ENCODE measurements around the gene UBAC2. TPM values are rescaled to one million over a fixed set of nuclear protein-coding genes. Genes with fewer than 3 reads are reported as not detected.

Gene UBAC2
- polyA plus RNA-seq, 3 donors = 59.6 to 113 (median 96.7) TPM

DNA sequence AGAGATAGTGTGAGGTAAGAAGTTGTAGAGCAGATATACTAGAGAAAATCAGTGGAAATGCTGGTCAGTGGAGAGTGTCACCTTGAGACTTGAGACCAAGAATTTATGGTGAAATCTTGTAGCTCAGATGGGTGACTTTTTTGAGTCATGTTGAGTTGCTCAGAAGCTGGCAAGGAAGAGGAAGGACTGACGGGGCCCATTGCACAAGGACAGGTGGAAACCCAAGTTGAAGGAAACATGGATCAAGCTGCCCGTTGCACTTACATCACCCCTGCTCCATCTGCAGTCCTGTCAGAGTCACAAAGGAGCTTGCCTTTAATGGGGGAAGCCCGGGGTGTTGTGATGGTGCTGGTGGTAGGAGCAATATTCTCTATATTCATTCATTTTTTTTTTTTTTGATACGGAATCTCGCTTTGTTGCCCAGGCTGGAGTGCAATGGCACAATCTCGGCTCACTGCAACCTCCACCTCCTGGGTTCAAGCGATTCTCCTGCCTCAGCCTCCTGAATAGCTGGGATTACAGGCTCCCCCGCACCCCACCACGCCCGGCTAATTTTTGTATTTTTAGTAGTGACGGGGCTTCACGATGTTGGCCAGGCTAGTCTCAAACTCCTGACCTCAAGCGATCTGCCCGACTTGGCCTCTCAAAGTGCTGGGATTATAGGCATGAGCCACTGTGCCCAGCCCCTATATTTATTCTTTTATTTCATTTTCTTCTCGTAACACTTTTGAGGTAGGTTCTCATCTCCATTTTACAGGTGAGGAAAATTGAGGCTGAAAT lies 27.4 kb downstream of the UBAC2 start:
- Histone ChIP-seq H3K4me3 (replicated peaks in 1 of 3; ENCODE audit: low read depth in 2 of 3, low read length in 3 of 3) (peak overlapping the region in 1 of 3 experiments; percentile 29), H3K4me1 (ENCODE audit: control insufficient read depth in 1 of 2, insufficient read depth in 2 of 2, low read length in 2 of 2) (peaks cover 84 to 97% of the 10 kb centered on the region in 2 donors), H4K20me1 (ENCODE audit: insufficient read depth, low read length) (peaks cover 16% of the 10 kb centered on the region), H3K9ac (ENCODE audit: insufficient read depth, low read length, poor library complexity, severe bottlenecking) (peak overlapping the region; percentile 23), H3K27me3 (ENCODE audit: control insufficient read depth in 2 of 2, insufficient read depth in 2 of 2, low read length in 2 of 2) (no peaks in the 10 kb centered on the region), H3K36me3 (replicated peaks in 1 of 2; ENCODE audit: control insufficient read depth in 1 of 2, insufficient read depth in 2 of 2, low read length in 2 of 2) (peaks cover 0 to 4% of the 10 kb centered on the region in 2 donors), H3K4me2 (replicated peaks; ENCODE audit: extremely low read depth, low read length, poor library complexity, severe bottlenecking) (peak overlapping the region; percentile 27), H2AFZ (ENCODE audit: insufficient read depth, low read depth, low read length, poor library complexity, severe bottlenecking) (no peak overlapping the region), H3K79me2 (ENCODE audit: insufficient read depth, low read length) (peaks cover 100% of the 10 kb centered on the region), H3K27ac (ENCODE audit: low read depth in 1 of 2, low read length in 2 of 2) (peak overlapping the region; percentile 80 to 88), H3K9me3 (replicated peaks in 1 of 2; ENCODE audit: control insufficient read depth in 1 of 2, insufficient read depth in 1 of 2, low read length in 2 of 2) (no peaks in the 10 kb centered on the region)
- Mint-ChIP-seq H3K4me1 (peaks cover 86% of the 10 kb centered on the region), H3K36me3 (peaks cover 6 to 15% of the 10 kb centered on the region in 2 donors), H3K27ac (peak overlapping the region; percentile 87 to 98 (median 94)), H3K9me3 (no peaks in the 10 kb centered on the region), H3K4me3 (peak overlapping the region; percentile 43 to 52), H3K27me3 (ENCODE audit: low read depth in 3 of 3) (peaks cover 0 to 3% (median 0%) of the 10 kb centered on the region in 3 donors)
- DNase-seq = peak; percentile 94 to 99 (median 94)
- TF ChIP-seq, protein P1, sequence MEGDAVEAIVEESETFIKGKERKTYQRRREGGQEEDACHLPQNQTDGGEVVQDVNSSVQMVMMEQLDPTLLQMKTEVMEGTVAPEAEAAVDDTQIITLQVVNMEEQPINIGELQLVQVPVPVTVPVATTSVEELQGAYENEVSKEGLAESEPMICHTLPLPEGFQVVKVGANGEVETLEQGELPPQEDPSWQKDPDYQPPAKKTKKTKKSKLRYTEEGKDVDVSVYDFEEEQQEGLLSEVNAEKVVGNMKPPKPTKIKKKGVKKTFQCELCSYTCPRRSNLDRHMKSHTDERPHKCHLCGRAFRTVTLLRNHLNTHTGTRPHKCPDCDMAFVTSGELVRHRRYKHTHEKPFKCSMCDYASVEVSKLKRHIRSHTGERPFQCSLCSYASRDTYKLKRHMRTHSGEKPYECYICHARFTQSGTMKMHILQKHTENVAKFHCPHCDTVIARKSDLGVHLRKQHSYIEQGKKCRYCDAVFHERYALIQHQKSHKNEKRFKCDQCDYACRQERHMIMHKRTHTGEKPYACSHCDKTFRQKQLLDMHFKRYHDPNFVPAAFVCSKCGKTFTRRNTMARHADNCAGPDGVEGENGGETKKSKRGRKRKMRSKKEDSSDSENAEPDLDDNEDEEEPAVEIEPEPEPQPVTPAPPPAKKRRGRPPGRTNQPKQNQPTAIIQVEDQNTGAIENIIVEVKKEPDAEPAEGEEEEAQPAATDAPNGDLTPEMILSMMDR (IDR thresholded peaks at IDR 0.05) = no peak
- 54% methylated on average over 3 of the region's 15 CpGs for WGBS (ENCODE audit: insufficient coverage)
- intact Hi-C loops (cut with micrococcal nuclease) = loop anchor here (2.0 to 10.0 kb wide), 3 partner anchors 27 to 653 kb away; partner anchors contain the start of genes STK24 (in 1 of the 2) and UBAC2 (in 1 of the 2)

GRCh38 chr13:99228737-99229691 lies 28.4 kb downstream of the UBAC2 start:
- DNase-seq = peak; percentile 37 to 51 (median 38)
- peak overlapping the region; percentile 27 for H3K4me2 ChIP-seq (replicated peaks; ENCODE audit: extremely low read depth, low read length, poor library complexity, severe bottlenecking)
- peaks cover 9 to 17% of the 10 kb centered on the region in 2 donors for H3K36me3 Mint-ChIP-seq

More at GRCh38 chr13:99228737-99229691, 28.4 kb downstream of the UBAC2 start:
- Mint-ChIP-seq H3K27ac (peak overlapping the region; percentile 87 to 98 (median 94)), H3K9me3 (no peaks in the 10 kb centered on the region), H3K4me1 (peaks cover 79% of the 10 kb centered on the region), H3K4me3 (peak overlapping the region; percentile 43 to 52), H3K27me3 (ENCODE audit: low read depth in 3 of 3) (peaks cover 0 to 3% (median 0%) of the 10 kb centered on the region in 3 donors)
- Histone ChIP-seq H3K4me3 (replicated peaks in 1 of 3; ENCODE audit: low read depth in 2 of 3, low read length in 3 of 3) (peak overlapping the region in 2 of 3 experiments; percentile 3 to 29), H3K79me2 (ENCODE audit: insufficient read depth, low read length) (peaks cover 100% of the 10 kb centered on the region), H3K27ac (ENCODE audit: low read depth in 1 of 2, low read length in 2 of 2) (peak overlapping the region; percentile 80 to 88), H3K36me3 (replicated peaks in 1 of 2; ENCODE audit: control insufficient read depth in 1 of 2, insufficient read depth in 2 of 2, low read length in 2 of 2) (peaks cover 0 to 4% of the 10 kb centered on the region in 2 donors), H3K9me3 (replicated peaks in 1 of 2; ENCODE audit: control insufficient read depth in 1 of 2, insufficient read depth in 1 of 2, low read length in 2 of 2) (no peaks in the 10 kb centered on the region), H4K20me1 (ENCODE audit: insufficient read depth, low read length) (peaks cover 13% of the 10 kb centered on the region), H3K27me3 (ENCODE audit: control insufficient read depth in 2 of 2, insufficient read depth in 2 of 2, low read length in 2 of 2) (no peaks in the 10 kb centered on the region), H2AFZ (ENCODE audit: insufficient read depth, low read depth, low read length, poor library complexity, severe bottlenecking) (no peak overlapping the region), H3K9ac (ENCODE audit: insufficient read depth, low read length, poor library complexity, severe bottlenecking) (peak overlapping the region; percentile 23), H3K4me1 (ENCODE audit: control insufficient read depth in 1 of 2, insufficient read depth in 2 of 2, low read length in 2 of 2) (peaks cover 78 to 88% of the 10 kb centered on the region in 2 donors)
- intact Hi-C loops (cut with micrococcal nuclease) = loop anchor here (2.0 to 10.0 kb wide), 3 partner anchors 28 to 654 kb away; partner anchors contain the start of genes STK24 (in 1 of the 2) and UBAC2 (in 1 of the 2)
- 10% methylated on average over 6 of the region's 13 CpGs for WGBS (ENCODE audit: insufficient coverage)
- TF ChIP-seq, protein P1 (IDR thresholded peaks at IDR 0.05) = no peak

Measured in CD14-positive monocyte (primary cell).